IMR-90 (cell line): ENCODE measurements around the gene OR2G6.
"Not testable (repeated sequence)": the region's sequence is repeated elsewhere in the genome, so short reads cannot be mapped to it uniquely, and the experiment has no call there.

Experiments used
- BHLHE40 ChIP-seq: fragments of 150-350 bp; IDR thresholded peaks from 2 replicates; pipeline ENCODE4 v1.6.1; 2016; ENCODE audit warnings: mild to moderate bottlenecking, low read depth, low read length
- CEBPB ChIP-seq: IDR thresholded peaks from 2 replicates; pipeline ENCODE4 v1.6.1; 2012; ENCODE audit warnings: low read depth, low read length, improper control_type of control experiment
- CHD1 ChIP-seq: IDR thresholded peaks from 2 replicates; pipeline ENCODE4 v1.6.1; 2012; ENCODE audit warnings: low read depth, low read length, improper control_type of control experiment
- CTCF ChIP-seq: conservative IDR thresholded peaks from 2 replicates; pipeline ENCODE4 v1.5.1; 2012; ENCODE audit warnings: mild to moderate bottlenecking, low read depth, low read length, improper control_type of control experiment
- ELK1 ChIP-seq: fragments of 150-350 bp; IDR thresholded peaks from 2 replicates; pipeline ENCODE4 v1.6.1; 2016; ENCODE audit warnings: low read depth, mild to moderate bottlenecking, low read length, moderate library complexity, borderline replicate concordance
- MAFK ChIP-seq: IDR thresholded peaks from 2 replicates; pipeline ENCODE4 v1.6.1; 2012; ENCODE audit warnings: low read depth, low read length, improper control_type of control experiment
- MXI1 ChIP-seq: IDR thresholded peaks from 2 replicates; pipeline ENCODE4 v1.6.1; 2012; ENCODE audit warnings: low read depth, mild to moderate bottlenecking, low read length, moderate library complexity, borderline replicate concordance
- NFE2L2 ChIP-seq: fragments of 150-350 bp; IDR thresholded peaks from 2 replicates; pipeline ENCODE4 v1.6.1; 2016; ENCODE audit warnings: low read depth, mild to moderate bottlenecking, low read length
- POLR2A ChIP-seq: IDR thresholded peaks from 2 replicates; pipeline ENCODE4 v1.6.1; 2012; ENCODE audit warnings: mild to moderate bottlenecking, low read depth, low read length
- RAD21 ChIP-seq: IDR thresholded peaks from 2 replicates; pipeline ENCODE4 v1.6.1; 2012; ENCODE audit warnings: low read length, improper control_type of control experiment
- RCOR1 ChIP-seq: IDR thresholded peaks from 2 replicates; pipeline ENCODE4 v1.6.1; 2012; ENCODE audit warnings: mild to moderate bottlenecking, low read length, improper control_type of control experiment; ENCODE audit not compliant: insufficient replicate concordance
- RFX5 ChIP-seq: IDR thresholded peaks from 2 replicates; pipeline ENCODE4 v1.8.0; 2012; ENCODE audit warnings: low read depth, mild to moderate bottlenecking, low read length, moderate library complexity
- SMC3 ChIP-seq: fragments of 150-350 bp; IDR thresholded peaks from 2 replicates; pipeline ENCODE4 v1.6.1; 2016; ENCODE audit warnings: low read depth, mild to moderate bottlenecking, antibody characterized with exemption, low read length, moderate library complexity
- USF2 ChIP-seq: fragments of 150-350 bp; IDR thresholded peaks from 2 replicates; pipeline ENCODE4 v1.6.1; 2017; ENCODE audit warnings: mild to moderate bottlenecking, antibody characterized with exemption, low read length, low read depth

- TF ChIP-seq POLR2A, CTCF, CHD1, RFX5, SMC3, MXI1, RAD21, BHLHE40, MAFK, RCOR1, ELK1, CEBPB, USF2, NFE2L2: not testable (repeated sequence)
Observed at GRCh38 chr1:248569049-248569448, 61.2 kb downstream of the OR2G6 start.
